Upper lobe of right lung (tissue), 1 donor: ENCODE results near the gene ST14. TPM values are rescaled to one million over a fixed set of nuclear protein-coding genes. Genes with fewer than 3 reads are reported as not detected.
A peak's percentile ranks its signal among the peaks of the same experiment; 100 is the strongest.

Experiments used
- ATAC-seq: fragments of 200-7000 bp; cut with Tn5 transposase; one replicate; pipeline ENCODE4 v1.9.1; 2020; ENCODE audit warnings: mild to moderate bottlenecking, moderate library complexity
- DNase-seq: peaks from one replicate; pipeline ENCODE4 v3.0.0-alpha.2; 2020
- H3K27ac ChIP-seq: fragments of 200-600 bp; one replicate; pipeline ENCODE4 v1.8.0; 2022
- H3K27me3 ChIP-seq: fragments of 200-600 bp; one replicate; pipeline ENCODE4 v1.8.0; 2022; ENCODE audit warnings: mild to moderate bottlenecking
- H3K36me3 ChIP-seq: fragments of 200-600 bp; one replicate; pipeline ENCODE4 v1.8.0; 2022
- H3K4me1 ChIP-seq: fragments of 200-600 bp; one replicate; pipeline ENCODE4 v1.8.0; 2022
- H3K4me3 ChIP-seq: fragments of 200-600 bp; one replicate; pipeline ENCODE4 v1.8.0; 2022; ENCODE audit warnings: mild to moderate bottlenecking
- H3K9me3 ChIP-seq: fragments of 200-600 bp; one replicate; pipeline ENCODE4 v1.8.0; 2022
- CTCF ChIP-seq: fragments of 200-600 bp; IDR thresholded peaks from one replicate; pipeline ENCODE4 v1.8.0; 2022; ENCODE audit warnings: antibody characterized with exemption
- intact Hi-C: fragments of 100-400 bp; cut with DNase I; formaldehyde crosslinking; loops from one replicate; pipeline ENCODE4 v1.11.0; 2022
- total RNA-seq: library from RNA; stranded (reverse); fragmentation: NEBNext Ultra II Directional; extraction: Animal tissue kit (Norgen Biotek cat#: 25700); gene quantifications from one replicate; pipeline ENCODE4 v1.2.1, GENCODE V29; 2021
- donor health status: DM: no; HTN: yes; CAD: no; lungs with severe emphysema.

Gene ST14
- total RNA-seq, 1 donor from 2014 or later: 59.1 TPM

- H3K36me3 ChIP-seq: peaks cover 75% of the 10 kb centered on the region
Observed at GRCh38 chr11:130128626-130129025, 31.0 kb upstream of the ST14 start.

GRCh38 chr11:130129922-130130321, 29.7 kb upstream of the ST14 start:
- Histone ChIP-seq H3K4me1 (peaks cover 14% of the 10 kb centered on the region), H3K9me3 (no peaks in the 10 kb centered on the region), H3K27me3 (no peaks in the 10 kb centered on the region), H3K27ac (no peak overlapping the region), H3K4me3 (no peak overlapping the region), H3K36me3 (peaks cover 83% of the 10 kb centered on the region)
- DNase-seq (no peak), ATAC-seq (no peak)
- TF ChIP-seq CTCF: no peak
- intact Hi-C loops: loop anchor here (5.0 kb wide), 1 partner anchor 208 kb away; no protein-coding TSS in a partner anchor

More at GRCh38 chr11:130128626-130129025, 31.0 kb upstream of the ST14 start:
- no peaks in the 10 kb centered on the region for H3K9me3 ChIP-seq
- no peaks in the 10 kb centered on the region for H3K27me3 ChIP-seq
- no peak overlapping the region for H3K4me3 ChIP-seq
- DNase-seq (no peak), ATAC-seq (no peak)
- no peak overlapping the region for H3K27ac ChIP-seq
- intact Hi-C loops: no loop called here
- H3K4me1 ChIP-seq: peaks cover 25% of the 10 kb centered on the region
- TF ChIP-seq CTCF: no peak

- peak; percentile 92 for ATAC-seq
- TF ChIP-seq CTCF: peak; percentile 82
- H3K9me3 ChIP-seq: no peaks in the 10 kb centered on the region
- peaks cover 95% of the 10 kb centered on the region for H3K36me3 ChIP-seq
- intact Hi-C loops: loop anchor here (5.0 kb wide), 1 partner anchor 210 kb away; no protein-coding TSS in a partner anchor
- no peak for DNase-seq
- H3K27me3 ChIP-seq: no peaks in the 10 kb centered on the region
- no peak overlapping the region for H3K27ac ChIP-seq
- H3K4me1 ChIP-seq: no peaks in the 10 kb centered on the region
- no peak overlapping the region for H3K4me3 ChIP-seq
Observed at GRCh38 chr11:130131961-130132850, 27.4 kb upstream of the ST14 start.

GRCh38 chr11:130133716-130134115, 25.9 kb upstream of the ST14 start:
- no peak for TF ChIP-seq CTCF
- H3K4me1 ChIP-seq: no peaks in the 10 kb centered on the region
- ATAC-seq: no peak
- no peak overlapping the region for H3K27ac ChIP-seq
- no peaks in the 10 kb centered on the region for H3K27me3 ChIP-seq
- DNase-seq: no peak
- no peak overlapping the region for H3K4me3 ChIP-seq
- H3K9me3 ChIP-seq: no peaks in the 10 kb centered on the region
- intact Hi-C loops: loop anchor here (5.0 kb wide), 1 partner anchor 211 kb away; no protein-coding TSS in a partner anchor
- peaks cover 90% of the 10 kb centered on the region for H3K36me3 ChIP-seq

- intact Hi-C loops: no loop called here
- Histone ChIP-seq H3K36me3 (peaks cover 80% of the 10 kb centered on the region), H3K27ac (no peak overlapping the region), H3K4me3 (no peak overlapping the region), H3K27me3 (no peaks in the 10 kb centered on the region), H3K9me3 (no peaks in the 10 kb centered on the region), H3K4me1 (no peaks in the 10 kb centered on the region)
- ATAC-seq (no peak), DNase-seq (no peak)
- no peak for TF ChIP-seq CTCF
Observed at GRCh38 chr11:130136107-130136506, 23.5 kb upstream of the ST14 start.
